ENCODE data around the gene GFPT1. TPM values are rescaled to one million over a fixed set of nuclear protein-coding genes. Genes with fewer than 3 reads are reported as not detected.
"Not testable (repeated sequence)": the region's sequence is repeated elsewhere in the genome, so short reads cannot be mapped to it uniquely, and the experiment has no call there.

Gene GFPT1
- total RNA-seq, 2 donors from 2014 or later: 46.3 to 55.1 TPM

GRCh38 chr2:69380072-69380917 is 6.7 kb downstream of the GFPT1 start:
- H3K36me3 Mint-ChIP-seq (ENCODE audit: insufficient read depth in 2 of 2): peaks cover 0 to 4% of the 10 kb centered on the region in 2 donors
- no peaks in the 10 kb centered on the region for H3K9me3 Mint-ChIP-seq
- H3K27me3 Mint-ChIP-seq (ENCODE audit: low read depth): no peaks in the 10 kb centered on the region
- DNase-seq: no peak
- ATAC-seq (replicated peaks in 1 of 2): peak; percentile 33 to 55
- peak overlapping the region; percentile 1 for H3K27ac Mint-ChIP-seq
- no peak overlapping the region for H3K4me3 Mint-ChIP-seq
- peaks cover 61% of the 10 kb centered on the region for H3K4me1 Mint-ChIP-seq (ENCODE audit: low read depth)

GRCh38 chr2:69376403-69376802 is 10.6 kb downstream of the GFPT1 start:
- peaks cover 2 to 6% of the 10 kb centered on the region in 2 donors for H3K36me3 Mint-ChIP-seq (ENCODE audit: insufficient read depth in 2 of 2)
- H3K27me3 Mint-ChIP-seq (ENCODE audit: low read depth): no peaks in the 10 kb centered on the region
- no peak overlapping the region for H3K27ac Mint-ChIP-seq
- no peak overlapping the region for H3K4me3 Mint-ChIP-seq
- ATAC-seq (replicated peaks in 1 of 2) (no peak), DNase-seq (no peak)
- H3K4me1 Mint-ChIP-seq (ENCODE audit: low read depth): peaks cover 29% of the 10 kb centered on the region
- H3K9me3 Mint-ChIP-seq: no peaks in the 10 kb centered on the region

DNA sequence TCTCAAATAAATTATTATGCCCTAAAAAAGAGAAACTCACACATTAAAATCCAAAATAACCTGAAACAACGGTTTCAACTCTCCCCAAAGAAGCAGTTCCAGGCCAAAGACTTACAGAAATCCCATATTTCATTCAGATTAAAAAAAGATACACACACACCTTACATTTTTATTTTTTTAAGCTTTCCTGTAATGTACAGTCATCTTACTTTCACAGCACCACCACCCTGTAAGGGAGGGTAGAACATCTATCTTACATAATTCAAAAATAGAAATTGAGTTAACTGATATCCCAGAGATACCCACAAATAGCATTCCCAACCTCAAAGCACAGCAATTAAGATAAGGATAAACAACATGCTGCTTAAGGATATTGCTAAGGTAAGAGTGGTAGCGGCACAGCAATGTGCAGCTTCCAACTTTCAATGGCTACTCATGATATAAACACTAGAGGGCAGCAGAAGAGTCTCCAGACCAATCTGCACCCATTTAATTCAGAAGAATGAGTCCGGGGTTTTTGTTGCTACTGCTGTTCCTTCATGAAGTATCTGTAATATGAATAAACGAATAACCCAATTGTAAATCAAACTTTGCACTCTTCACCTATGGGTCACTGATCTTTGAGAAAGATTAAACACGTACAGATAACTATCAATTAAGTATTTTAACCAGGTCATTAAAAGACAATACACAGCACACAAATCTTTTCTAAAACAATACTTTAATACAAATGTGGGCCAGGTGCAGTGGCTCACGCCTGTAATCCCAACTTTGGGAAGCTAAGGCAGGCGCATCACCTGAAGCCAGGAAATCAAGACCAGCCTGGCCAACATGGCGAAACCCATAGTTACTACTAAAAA is 11.3 kb downstream of the GFPT1 start:
- no peak overlapping the region for H3K4me3 Mint-ChIP-seq
- H3K27me3 Mint-ChIP-seq (ENCODE audit: low read depth): no peaks in the 10 kb centered on the region
- H3K4me1 Mint-ChIP-seq (ENCODE audit: low read depth): peaks cover 22% of the 10 kb centered on the region
- DNase-seq (no peak), ATAC-seq (replicated peaks in 1 of 2) (peak; percentile 64 to 69)
- H3K36me3 Mint-ChIP-seq (ENCODE audit: insufficient read depth in 2 of 2): peaks cover 2 to 4% of the 10 kb centered on the region in 2 donors
- peak overlapping the region; percentile 82 for H3K27ac Mint-ChIP-seq
- H3K9me3 Mint-ChIP-seq: no peaks in the 10 kb centered on the region

DNA sequence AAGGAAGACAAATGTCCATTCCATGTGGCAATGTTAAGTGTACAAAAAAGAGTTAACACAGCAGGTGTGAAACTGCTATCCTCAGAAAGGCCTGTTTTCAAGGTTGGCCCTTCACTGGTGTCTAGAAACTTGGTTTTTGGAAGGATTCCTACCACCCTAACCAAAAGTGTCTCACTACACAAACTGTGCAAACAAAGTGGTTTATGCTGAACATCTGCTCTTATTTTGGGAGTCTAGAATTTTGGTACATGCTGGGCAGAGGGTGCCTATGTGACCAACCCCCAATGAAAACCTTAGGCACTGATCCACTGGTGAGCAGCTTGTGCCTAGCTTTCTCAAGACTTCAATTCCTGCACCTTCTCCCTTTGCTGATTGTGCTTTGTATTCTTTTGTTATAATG is 14.3 kb downstream of the GFPT1 start:
- Mint-ChIP-seq H3K9me3 (no peaks in the 10 kb centered on the region), H3K36me3 (ENCODE audit: insufficient read depth in 2 of 2) (peaks cover 10 to 20% of the 10 kb centered on the region in 2 donors), H3K27me3 (ENCODE audit: low read depth) (no peaks in the 10 kb centered on the region), H3K27ac (no peak overlapping the region), H3K4me3 (no peak overlapping the region), H3K4me1 (ENCODE audit: low read depth) (peaks cover 17% of the 10 kb centered on the region)
- no peak for DNase-seq
- ATAC-seq (replicated peaks in 1 of 2): no peak

DNA sequence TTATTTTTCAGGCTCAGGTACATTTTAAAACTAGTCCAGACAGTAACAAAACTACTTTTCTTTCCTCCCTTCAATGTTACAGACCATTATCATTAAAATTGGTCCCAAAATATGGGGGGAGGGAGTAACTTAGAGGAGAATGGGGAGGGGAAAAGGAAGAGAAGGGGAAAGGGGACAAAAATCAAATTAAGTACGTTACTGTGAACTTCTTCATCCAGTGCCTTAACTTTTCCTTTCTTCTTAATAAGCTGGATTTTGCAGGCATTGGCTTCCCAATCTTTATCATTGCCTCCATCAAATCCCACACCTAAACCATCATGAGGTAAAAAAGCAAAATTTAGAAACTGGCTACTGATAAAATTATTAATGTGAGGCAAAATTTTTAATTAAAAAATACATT is 17.2 kb downstream of the GFPT1 start:
- ATAC-seq (replicated peaks in 1 of 2): no peak
- Mint-ChIP-seq H3K27me3 (ENCODE audit: low read depth) (no peaks in the 10 kb centered on the region), H3K9me3 (no peaks in the 10 kb centered on the region), H3K4me1 (ENCODE audit: low read depth) (no peaks in the 10 kb centered on the region), H3K27ac (no peak overlapping the region), H3K4me3 (no peak overlapping the region), H3K36me3 (ENCODE audit: insufficient read depth in 2 of 2) (peaks cover 16 to 24% of the 10 kb centered on the region in 2 donors)
- no peak for DNase-seq

DNA sequence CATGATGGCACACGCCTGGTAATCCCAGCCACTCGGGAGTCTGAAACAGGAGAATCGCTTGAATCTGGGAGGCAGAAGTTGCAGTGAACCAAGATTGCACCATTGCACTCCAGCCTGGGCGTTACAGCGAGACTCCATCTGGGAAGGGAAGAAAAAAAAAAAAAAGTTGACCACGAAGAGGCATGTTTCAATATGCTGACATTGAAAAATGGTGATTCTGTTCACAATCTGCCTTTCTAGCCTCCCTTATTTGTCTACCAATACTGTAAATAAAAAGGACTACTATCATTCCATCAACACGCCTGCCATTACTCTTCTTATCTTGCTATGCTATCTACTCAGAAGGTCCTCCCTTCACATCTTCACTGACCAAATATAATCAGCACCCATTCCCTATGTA is 18.4 kb downstream of the GFPT1 start:
- DNase-seq (no peak), ATAC-seq (replicated peaks in 1 of 2) (no peak)
- Mint-ChIP-seq H3K27ac (no peak overlapping the region), H3K27me3 (ENCODE audit: low read depth) (no peaks in the 10 kb centered on the region), H3K9me3 (no peaks in the 10 kb centered on the region), H3K4me1 (ENCODE audit: low read depth) (no peaks in the 10 kb centered on the region), H3K36me3 (ENCODE audit: insufficient read depth in 2 of 2) (peaks cover 16 to 28% of the 10 kb centered on the region in 2 donors), H3K4me3 (no peak overlapping the region)

DNA sequence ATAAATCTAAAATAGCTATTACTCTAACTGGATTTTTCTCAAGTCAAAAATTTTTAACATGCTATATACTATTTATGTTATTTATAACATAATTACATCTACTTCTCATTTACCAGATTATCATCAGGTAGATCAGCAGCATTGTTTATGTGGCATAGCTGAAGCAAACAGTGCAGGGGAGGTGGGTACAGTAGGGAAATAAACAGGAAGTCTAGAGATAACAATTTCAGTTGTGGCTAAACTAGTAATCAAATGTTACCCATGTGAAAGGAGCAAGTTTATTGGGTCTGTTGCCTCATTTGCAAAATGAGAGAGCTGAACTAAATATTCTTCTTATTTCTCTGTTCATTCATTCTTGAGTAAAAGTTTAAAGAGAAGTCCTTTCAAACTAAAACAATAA is 27.7 kb downstream of the GFPT1 start:
- no peaks in the 10 kb centered on the region for H3K27me3 Mint-ChIP-seq (ENCODE audit: low read depth)
- H3K36me3 Mint-ChIP-seq (ENCODE audit: insufficient read depth in 2 of 2): peaks cover 7 to 27% of the 10 kb centered on the region in 2 donors

DNA sequence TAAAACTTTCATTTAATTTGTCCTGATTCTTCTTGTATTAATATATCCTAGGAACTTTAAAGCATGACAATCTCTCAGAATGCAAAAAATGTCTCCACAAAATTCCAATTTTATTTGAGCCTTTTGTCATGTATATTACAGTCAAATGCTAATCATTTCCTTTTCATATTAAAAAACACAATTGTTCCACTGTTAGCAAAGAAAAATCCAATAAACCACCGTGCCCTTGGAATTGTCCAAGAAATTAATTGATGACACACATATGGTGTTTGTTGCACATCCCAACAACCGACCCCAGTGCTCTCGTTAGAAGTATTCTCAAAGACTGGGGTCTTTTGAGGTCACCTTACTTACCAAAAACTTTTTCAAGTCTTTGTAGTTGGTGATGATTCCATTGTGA is 28.1 kb downstream of the GFPT1 start:
- no peaks in the 10 kb centered on the region for H3K4me1 Mint-ChIP-seq (ENCODE audit: low read depth)
- no peaks in the 10 kb centered on the region for H3K27me3 Mint-ChIP-seq (ENCODE audit: low read depth)
- peaks cover 7 to 29% of the 10 kb centered on the region in 2 donors for H3K36me3 Mint-ChIP-seq (ENCODE audit: insufficient read depth in 2 of 2)
- ATAC-seq (replicated peaks in 1 of 2): no peak
- DNase-seq: no peak
- no peak overlapping the region for H3K27ac Mint-ChIP-seq
- H3K4me3 Mint-ChIP-seq: no peak overlapping the region
- no peaks in the 10 kb centered on the region for H3K9me3 Mint-ChIP-seq

More for the DNA sequence above, 27.7 kb downstream of the GFPT1 start:
- no peak for DNase-seq
- Mint-ChIP-seq H3K4me1 (ENCODE audit: low read depth) (no peaks in the 10 kb centered on the region), H3K4me3 (no peak overlapping the region), H3K27ac (no peak overlapping the region), H3K9me3 (no peaks in the 10 kb centered on the region)
- ATAC-seq (replicated peaks in 1 of 2): no peak

- ATAC-seq (replicated peaks in 1 of 2): no peak
- Mint-ChIP-seq H3K9me3 (no peaks in the 10 kb centered on the region), H3K27me3 (ENCODE audit: low read depth) (no peaks in the 10 kb centered on the region), H3K36me3 (ENCODE audit: insufficient read depth in 2 of 2) (peaks cover 6 to 24% of the 10 kb centered on the region in 2 donors), H3K4me3 (no peak overlapping the region), H3K27ac (no peak overlapping the region), H3K4me1 (ENCODE audit: low read depth) (no peaks in the 10 kb centered on the region)
- no peak for DNase-seq
Observed at GRCh38 chr2:69356471-69356870, 30.6 kb downstream of the GFPT1 start.

DNA sequence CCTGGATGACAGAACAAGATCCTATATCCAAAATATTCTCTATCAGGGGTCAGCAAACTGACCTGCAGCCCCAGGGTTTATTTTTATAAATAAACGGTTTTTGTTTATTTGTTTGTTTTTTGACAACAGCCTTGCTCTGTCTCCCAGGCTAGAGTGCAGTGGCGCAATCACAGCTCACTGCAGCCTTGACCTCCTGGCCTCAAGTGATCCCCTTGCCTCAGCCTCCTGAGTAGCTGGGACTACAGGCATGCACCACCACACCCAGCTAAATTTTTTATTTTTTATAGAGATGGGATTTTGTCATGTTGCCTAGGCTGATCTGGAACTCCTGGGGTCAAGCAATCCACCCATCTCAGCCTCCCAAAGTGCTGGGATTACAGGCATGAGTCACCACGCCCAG is 32.1 kb downstream of the GFPT1 start:
- not testable (repeated sequence) for H3K4me1 Mint-ChIP-seq (ENCODE audit: low read depth); H3K27me3 Mint-ChIP-seq (ENCODE audit: low read depth); H3K9me3 Mint-ChIP-seq; H3K4me3 Mint-ChIP-seq; H3K27ac Mint-ChIP-seq; DNase-seq; ATAC-seq (replicated peaks in 1 of 2)
- H3K36me3 Mint-ChIP-seq (ENCODE audit: insufficient read depth in 2 of 2): peaks cover 3 to 24% of the 10 kb centered on the region in 2 donors

GRCh38 chr2:69353360-69353759 is 33.7 kb downstream of the GFPT1 start:
- Mint-ChIP-seq H3K27ac (no peak overlapping the region), H3K4me3 (no peak overlapping the region), H3K27me3 (ENCODE audit: low read depth) (no peaks in the 10 kb centered on the region), H3K4me1 (ENCODE audit: low read depth) (no peaks in the 10 kb centered on the region), H3K36me3 (ENCODE audit: insufficient read depth in 2 of 2) (peaks cover 9 to 34% of the 10 kb centered on the region in 2 donors), H3K9me3 (no peaks in the 10 kb centered on the region)
- DNase-seq (no peak), ATAC-seq (replicated peaks in 1 of 2) (no peak)

- H3K9me3 Mint-ChIP-seq: no peaks in the 10 kb centered on the region
- ATAC-seq (replicated peaks in 1 of 2): no peak
- peaks cover 10 to 28% of the 10 kb centered on the region in 2 donors for H3K36me3 Mint-ChIP-seq (ENCODE audit: insufficient read depth in 2 of 2)
Observed at GRCh38 chr2:69348781-69349180, 38.2 kb downstream of the GFPT1 start.

DNA sequence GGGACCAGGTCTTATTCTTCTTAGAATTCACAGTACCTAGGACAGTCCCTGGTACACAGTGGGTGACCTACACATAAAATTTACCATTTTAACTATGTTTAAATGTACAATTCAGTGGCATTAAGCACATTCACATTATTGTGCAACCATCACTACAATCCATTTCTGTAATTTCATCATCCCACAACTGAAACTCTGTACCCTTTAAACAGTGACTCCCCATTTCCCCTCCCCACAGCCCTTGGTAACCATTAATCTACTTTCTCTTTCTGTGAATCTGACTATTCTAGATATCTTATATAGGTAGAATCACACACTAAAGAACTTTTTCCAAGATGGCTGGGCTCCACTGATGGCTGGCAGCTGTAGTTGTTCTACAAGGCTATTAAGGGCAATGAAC is 41.6 kb downstream of the GFPT1 start:
- H3K27ac Mint-ChIP-seq: no peak overlapping the region
- peak; percentile 47 to 70 for ATAC-seq (replicated peaks in 1 of 2)
- peaks cover 12 to 31% of the 10 kb centered on the region in 2 donors for H3K36me3 Mint-ChIP-seq (ENCODE audit: insufficient read depth in 2 of 2)
- DNase-seq: no peak
- peaks cover 20% of the 10 kb centered on the region for H3K4me1 Mint-ChIP-seq (ENCODE audit: low read depth)
- no peak overlapping the region for H3K4me3 Mint-ChIP-seq
- H3K27me3 Mint-ChIP-seq (ENCODE audit: low read depth): no peaks in the 10 kb centered on the region
- H3K9me3 Mint-ChIP-seq: no peaks in the 10 kb centered on the region

More at GRCh38 chr2:69348781-69349180, 38.2 kb downstream of the GFPT1 start:
- no peak for DNase-seq
- Mint-ChIP-seq H3K27ac (peak overlapping the region; percentile 3), H3K4me1 (ENCODE audit: low read depth) (peaks cover 20% of the 10 kb centered on the region), H3K4me3 (no peak overlapping the region), H3K27me3 (ENCODE audit: low read depth) (no peaks in the 10 kb centered on the region)

All from activated T-cell treated with anti-CD3 and anti-CD28 coated beads, Interleukin-2, amount 50 U/mL, for 72 hours (primary cell).